ENCODE data around the gene ROGDI.

The ROGDI gene

DNA sequence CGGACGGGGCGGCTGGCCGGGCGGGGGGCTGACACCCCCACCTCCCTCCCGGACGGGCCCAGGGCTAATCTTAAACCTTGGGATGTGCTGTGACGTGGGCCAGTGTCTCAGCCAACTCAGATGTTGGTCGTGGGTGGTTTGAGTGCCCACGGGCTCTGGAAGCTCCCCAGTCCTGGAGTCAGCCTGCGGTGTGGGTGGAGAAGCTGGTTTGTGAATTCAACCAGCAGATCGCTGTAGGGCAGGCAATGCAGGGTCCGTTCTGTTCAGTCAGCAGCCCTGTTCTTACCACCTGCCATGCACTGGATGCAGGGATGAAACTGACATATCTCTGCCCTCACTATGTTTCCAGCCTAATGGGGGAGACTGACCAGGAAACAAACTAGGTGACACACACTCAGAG lies 27.4 kb downstream of the ROGDI start:
- in situ Hi-C loops (cut with HindIII; ENCODE audit: low pct_ligation_motif_present, low sequenced_read_pairs), result no loop called here
- H3K4me3 ChIP-seq (ENCODE audit: low read depth, low read length), result no peak overlapping the region
- H3K27me3 ChIP-seq (replicated peaks), result no peaks in the 10 kb centered on the region
- no peak for DNase-seq
- TF ChIP-seq CTCF (IDR thresholded peaks at IDR 0.05; ENCODE audit: low read depth, low read length, missing control alignments), result no peak
- no peak overlapping the region for H3K27ac ChIP-seq
- no peaks in the 10 kb centered on the region for H3K36me3 ChIP-seq (replicated peaks)

GRCh38 chr16:4772351-4772750 lies 30.1 kb downstream of the ROGDI start:
- Histone ChIP-seq H3K4me3 (ENCODE audit: low read depth, low read length) (no peak overlapping the region), H3K36me3 (replicated peaks) (no peaks in the 10 kb centered on the region), H3K27ac (no peak overlapping the region), H3K27me3 (replicated peaks) (no peaks in the 10 kb centered on the region)
- in situ Hi-C loops (cut with HindIII; ENCODE audit: low pct_ligation_motif_present, low sequenced_read_pairs), result no loop called here
- DNase-seq, result no peak
- no peak for TF ChIP-seq CTCF (IDR thresholded peaks at IDR 0.05; ENCODE audit: low read depth, low read length, missing control alignments)

GRCh38 chr16:4771646-4772045 lies 30.8 kb downstream of the ROGDI start:
- in situ Hi-C loops (cut with HindIII; ENCODE audit: low pct_ligation_motif_present, low sequenced_read_pairs), result no loop called here
- H3K27ac ChIP-seq, result no peak overlapping the region
- no peaks in the 10 kb centered on the region for H3K27me3 ChIP-seq (replicated peaks)
- H3K4me3 ChIP-seq (ENCODE audit: low read depth, low read length), result no peak overlapping the region
- no peak for TF ChIP-seq CTCF (IDR thresholded peaks at IDR 0.05; ENCODE audit: low read depth, low read length, missing control alignments)
- no peak for DNase-seq
- H3K36me3 ChIP-seq (replicated peaks), result no peaks in the 10 kb centered on the region

DNA sequence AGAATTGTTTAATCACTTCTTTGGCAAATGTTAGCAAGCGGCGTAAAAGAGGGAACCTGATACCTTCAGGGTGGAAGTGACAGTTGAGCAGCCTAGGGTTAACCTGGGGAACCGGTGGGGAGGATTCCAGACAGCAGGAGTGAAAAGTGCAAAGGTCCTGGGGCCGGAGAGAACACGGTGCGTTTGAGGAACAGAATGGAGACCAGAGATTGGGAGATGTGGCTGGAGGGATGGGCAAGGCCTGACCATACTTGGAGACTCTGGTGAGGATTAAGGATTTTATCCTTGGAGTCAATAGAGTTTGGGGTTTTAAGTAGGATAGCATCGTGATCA lies 33.2 kb downstream of the ROGDI start:
- no peaks in the 10 kb centered on the region for H3K27me3 ChIP-seq (replicated peaks)
- in situ Hi-C loops (cut with HindIII; ENCODE audit: low pct_ligation_motif_present, low sequenced_read_pairs), result no loop called here
- H3K27ac ChIP-seq, result no peak overlapping the region
- H3K4me3 ChIP-seq (ENCODE audit: low read depth, low read length), result no peak overlapping the region
- H3K36me3 ChIP-seq (replicated peaks), result peaks cover 3% of the 10 kb centered on the region
- DNase-seq, result no peak
- no peak for TF ChIP-seq CTCF (IDR thresholded peaks at IDR 0.05; ENCODE audit: low read depth, low read length, missing control alignments)

GRCh38 chr16:4768549-4769305 lies 33.7 kb downstream of the ROGDI start:
- Histone ChIP-seq H3K27ac (peak overlapping the region; percentile 55), H3K36me3 (replicated peaks) (peaks cover 9% of the 10 kb centered on the region), H3K4me3 (ENCODE audit: low read depth, low read length) (peak overlapping the region; percentile 73), H3K27me3 (replicated peaks) (no peaks in the 10 kb centered on the region)
- in situ Hi-C loops (cut with HindIII; ENCODE audit: low pct_ligation_motif_present, low sequenced_read_pairs), result no loop called here
- DNase-seq, result peak; percentile 96
- no peak for TF ChIP-seq CTCF (IDR thresholded peaks at IDR 0.05; ENCODE audit: low read depth, low read length, missing control alignments)

All from brain microvascular endothelial cell (primary cell).